Astrocyte (in vitro differentiated cells and primary cell): ENCODE measurements around the gene MBNL2. TPM values are rescaled to one million over a fixed set of nuclear protein-coding genes. Genes with fewer than 3 reads are reported as not detected.
A peak's percentile ranks its signal among the peaks of the same experiment; 100 is the strongest.

ENCODE experiments used
- DNase-seq: peaks from one replicate; pipeline ENCODE4 v3.0.0-alpha.2; 2010; ENCODE audit warnings: low read depth
- FAIRE-seq: peaks from 2 replicates; lab custom pipeline; 2011; peaks lifted over from hg19 to GRCh38; lab: Jason Lieb, UNC
- H2AFZ ChIP-seq: 2 replicates; pipeline ENCODE4 v1.6.0; 2012; ENCODE audit warnings: low read depth, low read length, inconsistent platforms
- H3K27ac ChIP-seq: 2 replicates; pipeline ENCODE4 v1.5.1; 2011; ENCODE audit warnings: low read depth, low read length, inconsistent platforms
- H3K27me3 ChIP-seq: 2 replicates; pipeline ENCODE4 v1.6.0; 2011; ENCODE audit warnings: low read length, inconsistent platforms; ENCODE audit not compliant: insufficient read depth
- H3K36me3 ChIP-seq: 2 replicates; pipeline ENCODE4 v1.5.1; 2011; ENCODE audit warnings: low read length, inconsistent platforms; ENCODE audit not compliant: insufficient read depth
- H3K4me1 ChIP-seq: 2 replicates; pipeline ENCODE4 v1.5.1; 2011; ENCODE audit warnings: low read length, inconsistent platforms; ENCODE audit not compliant: insufficient read depth
- H3K4me2 ChIP-seq: 2 replicates; pipeline ENCODE4 v1.6.0; 2012; ENCODE audit warnings: low read length, inconsistent platforms
- H3K4me3 ChIP-seq: 2 replicates; pipeline ENCODE4 v1.5.1; 2011; ENCODE audit warnings: low read depth, mild to moderate bottlenecking, low read length, inconsistent platforms; ENCODE audit not compliant: insufficient read depth
- H3K79me2 ChIP-seq: 2 replicates; pipeline ENCODE4 v1.6.0; 2012; ENCODE audit warnings: mild to moderate bottlenecking, low read length, inconsistent platforms; ENCODE audit not compliant: insufficient read depth
- H3K9ac ChIP-seq: 2 replicates; pipeline ENCODE4 v1.6.0; 2012; ENCODE audit warnings: mild to moderate bottlenecking, low read length, inconsistent platforms
- H3K9me3 ChIP-seq: 2 replicates; pipeline ENCODE4 v1.5.1; 2012; ENCODE audit warnings: low read depth, mild to moderate bottlenecking, low read length, inconsistent platforms; ENCODE audit not compliant: insufficient read depth
- H4K20me1 ChIP-seq: 2 replicates; pipeline ENCODE4 v1.6.0; 2012; ENCODE audit warnings: low read length, inconsistent platforms; ENCODE audit not compliant: insufficient read depth
- H3K27ac Mint-ChIP-seq: one replicate; pipeline ENCODE4 v1.8.0; 2021; ENCODE audit warnings: mild to moderate bottlenecking, mixed read lengths; ENCODE audit not compliant: unreplicated experiment
- H3K27me3 Mint-ChIP-seq: one replicate; pipeline ENCODE4 v1.8.0; 2021; ENCODE audit warnings: low read depth, mixed read lengths; ENCODE audit not compliant: unreplicated experiment
- H3K36me3 Mint-ChIP-seq: one replicate; pipeline ENCODE4 v1.8.0; 2021; ENCODE audit warnings: low read depth, mixed read lengths; ENCODE audit not compliant: unreplicated experiment
- H3K4me1 Mint-ChIP-seq: one replicate; pipeline ENCODE4 v1.8.0; 2021; ENCODE audit warnings: low read depth, mixed read lengths; ENCODE audit not compliant: unreplicated experiment
- H3K4me3 Mint-ChIP-seq: one replicate; pipeline ENCODE4 v1.8.0; 2021; ENCODE audit warnings: mild to moderate bottlenecking, moderate library complexity, mixed read lengths; ENCODE audit not compliant: unreplicated experiment
- H3K9me3 Mint-ChIP-seq: one replicate; pipeline ENCODE4 v1.8.0; 2021; ENCODE audit warnings: mild to moderate bottlenecking, mixed read lengths; ENCODE audit not compliant: unreplicated experiment
- CTCF ChIP-seq: IDR thresholded peaks from 2 replicates; pipeline ENCODE4 v1.5.1; 2011; ENCODE audit warnings: low read depth, mild to moderate bottlenecking, inconsistent platforms, low read length, moderate library complexity; ENCODE audit not compliant: insufficient read depth
- EZH2 ChIP-seq: IDR thresholded peaks from 2 replicates; pipeline ENCODE4 v1.6.1; 2012; ENCODE audit warnings: mild to moderate bottlenecking, low read length, inconsistent platforms; ENCODE audit not compliant: insufficient read depth
- total RNA-seq: library from RNA; stranded (reverse); gene quantifications from 2 replicates; pipeline ENCODE4 v1.2.1, GENCODE V29; 2021

MBNL2 gene
- total RNA-seq, 1 donor from 2014 or later, result 66.5 TPM

- Mint-ChIP-seq H3K4me1 (peaks cover 67% of the 10 kb centered on the region), H3K36me3 (peaks cover 13% of the 10 kb centered on the region), H3K4me3 (peak overlapping the region; percentile 9), H3K27me3 (no peaks in the 10 kb centered on the region), H3K9me3 (no peaks in the 10 kb centered on the region), H3K27ac (peak overlapping the region; percentile 100)
- Histone ChIP-seq H3K4me3 (no peak overlapping the region), H2AFZ (no peak overlapping the region), H3K36me3 (no peaks in the 10 kb centered on the region), H4K20me1 (peaks cover 4% of the 10 kb centered on the region), H3K79me2 (peaks cover 86% of the 10 kb centered on the region), H3K27me3 (no peaks in the 10 kb centered on the region), H3K9ac (no peak overlapping the region), H3K4me1 (peaks cover 46% of the 10 kb centered on the region), H3K27ac (no peak overlapping the region), H3K9me3 (no peaks in the 10 kb centered on the region), H3K4me2 (no peak overlapping the region)
- TF ChIP-seq CTCF (no peak), EZH2 (no peak)
- DNase-seq (no peak), FAIRE-seq (no peak)
Observed at GRCh38 chr13:97261254-97262005, 39.3 kb downstream of the MBNL2 start.

- no peak overlapping the region for H3K4me3 ChIP-seq
- no peak for TF ChIP-seq CTCF
- no peak for TF ChIP-seq EZH2
- peaks cover 82% of the 10 kb centered on the region for H3K79me2 ChIP-seq
- peaks cover 45% of the 10 kb centered on the region for H3K4me1 ChIP-seq
- H3K27ac ChIP-seq, result no peak overlapping the region
- H3K9me3 Mint-ChIP-seq, result no peaks in the 10 kb centered on the region
- H3K36me3 Mint-ChIP-seq, result peaks cover 13% of the 10 kb centered on the region
- no peaks in the 10 kb centered on the region for H3K27me3 ChIP-seq
- DNase-seq (no peak), FAIRE-seq (no peak)
- peak overlapping the region; percentile 79 for H3K27ac Mint-ChIP-seq
- H3K27me3 Mint-ChIP-seq, result no peaks in the 10 kb centered on the region
- H3K36me3 ChIP-seq, result no peaks in the 10 kb centered on the region
- peaks cover 65% of the 10 kb centered on the region for H3K4me1 Mint-ChIP-seq
- H3K4me2 ChIP-seq, result no peak overlapping the region
- no peaks in the 10 kb centered on the region for H3K9me3 ChIP-seq
- no peak overlapping the region for H2AFZ ChIP-seq
- peaks cover 4% of the 10 kb centered on the region for H4K20me1 ChIP-seq
- no peak overlapping the region for H3K9ac ChIP-seq
- H3K4me3 Mint-ChIP-seq, result peak overlapping the region; percentile 9
Observed at GRCh38 chr13:97262058-97262457, 39.9 kb downstream of the MBNL2 start.

- Histone ChIP-seq H3K9ac (no peak overlapping the region), H3K36me3 (no peaks in the 10 kb centered on the region), H4K20me1 (peaks cover 12% of the 10 kb centered on the region), H3K9me3 (no peaks in the 10 kb centered on the region), H3K4me1 (peaks cover 46% of the 10 kb centered on the region), H3K27me3 (no peaks in the 10 kb centered on the region), H3K4me2 (no peak overlapping the region), H2AFZ (no peak overlapping the region), H3K4me3 (no peak overlapping the region), H3K27ac (no peak overlapping the region), H3K79me2 (peaks cover 85% of the 10 kb centered on the region)
- Mint-ChIP-seq H3K4me3 (no peak overlapping the region), H3K9me3 (no peaks in the 10 kb centered on the region), H3K4me1 (peaks cover 63% of the 10 kb centered on the region), H3K36me3 (peaks cover 14% of the 10 kb centered on the region), H3K27ac (peak overlapping the region; percentile 28), H3K27me3 (no peaks in the 10 kb centered on the region)
- FAIRE-seq (no peak), DNase-seq (no peak)
- TF ChIP-seq EZH2 (no peak), CTCF (no peak)
Observed at GRCh38 chr13:97263160-97263559, 41.0 kb downstream of the MBNL2 start.
